H1 (cell line): ENCODE data around the gene AOAH.

Experiments
- BRCA1 ChIP-seq: IDR thresholded peaks from 2 replicates; pipeline ENCODE4 v1.6.1; 2012; ENCODE audit warnings: low read depth, low read length, improper control_type of control experiment
- EP300 ChIP-seq, 2 experiments: IDR thresholded peaks; 1 replicate in 1 of 2; 2 replicates in 1 of 2; pipeline ENCODE4 v1.6.1; 2011 to 2012; ENCODE audit warnings: low read depth in 2 of 2, low read length in 2 of 2, mild to moderate bottlenecking in 2 of 2, borderline replicate concordance in 1 of 2, inconsistent platforms in 1 of 2, moderate library complexity in 1 of 2
- GABPA ChIP-seq: IDR thresholded peaks from 2 replicates; pipeline ENCODE4 v1.6.1; 2011; ENCODE audit warnings: mild to moderate bottlenecking, low read length, moderate library complexity, borderline replicate concordance; ENCODE audit not compliant: insufficient read depth
- NRF1 ChIP-seq: IDR thresholded peaks from 2 replicates; pipeline ENCODE4 v1.6.1; 2011; ENCODE audit warnings: mild to moderate bottlenecking, low read depth, low read length, improper control_type of control experiment
- POLR2A ChIP-seq, 2 experiments: IDR thresholded peaks; 1 replicate in 1 of 2; 2 replicates in 1 of 2; pipeline ENCODE4 v1.6.1; 2011; ENCODE audit warnings: low read depth in 2 of 2, low read length in 2 of 2, mild to moderate bottlenecking in 2 of 2; ENCODE audit errors: control extremely low read depth in 1 of 2
- POLR2AphosphoS5 ChIP-seq: IDR thresholded peaks from 2 replicates; pipeline ENCODE4 v1.6.1; 2011; ENCODE audit warnings: low read depth, low read length
- RAD21 ChIP-seq, 2 experiments: IDR thresholded peaks in 1 of 2; conservative IDR thresholded peaks in 1 of 2; 2 replicates each; pipeline ENCODE4 v1.6.1; 2011; ENCODE audit warnings: low read depth in 2 of 2, low read length in 2 of 2, improper control_type of control experiment in 1 of 2, inconsistent platforms in 1 of 2, mild to moderate bottlenecking in 1 of 2, moderate library complexity in 1 of 2
- SP1 ChIP-seq: IDR thresholded peaks from 2 replicates; pipeline ENCODE4 v1.6.1; 2011; ENCODE audit warnings: low read depth, low read length
- SUZ12 ChIP-seq: fragments of 200-600 bp; sonication (generic); IDR thresholded peaks from 2 replicates; pipeline ENCODE4 v1.6.1; 2012; ENCODE audit warnings: mild to moderate bottlenecking, inconsistent platforms, low read length, moderate library complexity, mixed read lengths
- TAF1 ChIP-seq: IDR thresholded peaks from 2 replicates; pipeline ENCODE4 v1.6.1; 2011; ENCODE audit warnings: mild to moderate bottlenecking, low read depth, low read length
- YY1 ChIP-seq: IDR thresholded peaks from 2 replicates; pipeline ENCODE4 v1.6.1; 2011; ENCODE audit warnings: low read depth, mild to moderate bottlenecking, low read length
- TF ChIP-seq, protein P1 (sequence below): IDR thresholded peaks from 2 replicates; pipeline ENCODE4 v1.6.1; 2012; ENCODE audit warnings: inconsistent platforms
- TF ChIP-seq, protein P2 (sequence below), 3 experiments: IDR thresholded peaks; 1 replicate in 2 of 3; 2 replicates in 1 of 3; pipeline versions ENCODE4 v1.5.1 to v1.6.1; 2011; ENCODE audit warnings: low read length in 3 of 3, mild to moderate bottlenecking in 3 of 3, inconsistent platforms in 2 of 3, low read depth in 1 of 3, moderate library complexity in 1 of 3; ENCODE audit not compliant: insufficient read depth in 1 of 3; ENCODE audit errors: control extremely low read depth in 1 of 3

DNA sequence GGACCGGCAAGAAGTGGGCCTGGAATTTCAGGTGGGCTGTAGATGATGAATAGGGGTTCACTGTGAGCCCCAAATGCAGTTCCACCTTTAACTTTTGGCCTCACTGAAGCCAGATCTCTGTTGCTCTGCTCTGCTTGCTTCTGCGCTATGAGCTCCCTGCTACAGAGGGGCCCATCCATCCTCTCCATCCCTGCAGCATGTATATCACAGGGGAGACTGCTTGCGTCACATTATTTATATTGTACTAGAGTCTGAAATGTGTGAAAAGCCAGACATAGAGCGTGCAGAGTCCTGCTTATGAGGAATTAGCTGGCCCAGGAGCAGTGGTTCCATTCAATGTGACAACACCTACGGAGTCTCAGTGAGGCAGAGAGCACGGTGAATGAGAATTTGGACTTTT, 69.9 kb downstream of the AOAH start:
- TF ChIP-seq, protein P1, sequence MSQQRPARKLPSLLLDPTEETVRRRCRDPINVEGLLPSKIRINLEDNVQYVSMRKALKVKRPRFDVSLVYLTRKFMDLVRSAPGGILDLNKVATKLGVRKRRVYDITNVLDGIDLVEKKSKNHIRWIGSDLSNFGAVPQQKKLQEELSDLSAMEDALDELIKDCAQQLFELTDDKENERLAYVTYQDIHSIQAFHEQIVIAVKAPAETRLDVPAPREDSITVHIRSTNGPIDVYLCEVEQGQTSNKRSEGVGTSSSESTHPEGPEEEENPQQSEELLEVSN: no peak
- no peak for TF ChIP-seq POLR2AphosphoS5
- no peak for TF ChIP-seq NRF1
- TF ChIP-seq EP300 (IDR thresholded peaks at IDR 0.05; ENCODE audit: borderline replicate concordance in 1 of 2, low read depth in 2 of 2, low read length in 2 of 2): no peak
- TF ChIP-seq, protein P2, sequence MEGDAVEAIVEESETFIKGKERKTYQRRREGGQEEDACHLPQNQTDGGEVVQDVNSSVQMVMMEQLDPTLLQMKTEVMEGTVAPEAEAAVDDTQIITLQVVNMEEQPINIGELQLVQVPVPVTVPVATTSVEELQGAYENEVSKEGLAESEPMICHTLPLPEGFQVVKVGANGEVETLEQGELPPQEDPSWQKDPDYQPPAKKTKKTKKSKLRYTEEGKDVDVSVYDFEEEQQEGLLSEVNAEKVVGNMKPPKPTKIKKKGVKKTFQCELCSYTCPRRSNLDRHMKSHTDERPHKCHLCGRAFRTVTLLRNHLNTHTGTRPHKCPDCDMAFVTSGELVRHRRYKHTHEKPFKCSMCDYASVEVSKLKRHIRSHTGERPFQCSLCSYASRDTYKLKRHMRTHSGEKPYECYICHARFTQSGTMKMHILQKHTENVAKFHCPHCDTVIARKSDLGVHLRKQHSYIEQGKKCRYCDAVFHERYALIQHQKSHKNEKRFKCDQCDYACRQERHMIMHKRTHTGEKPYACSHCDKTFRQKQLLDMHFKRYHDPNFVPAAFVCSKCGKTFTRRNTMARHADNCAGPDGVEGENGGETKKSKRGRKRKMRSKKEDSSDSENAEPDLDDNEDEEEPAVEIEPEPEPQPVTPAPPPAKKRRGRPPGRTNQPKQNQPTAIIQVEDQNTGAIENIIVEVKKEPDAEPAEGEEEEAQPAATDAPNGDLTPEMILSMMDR (IDR thresholded peaks at IDR 0.05; ENCODE audit: control extremely low read depth in 1 of 3, insufficient read depth in 1 of 3, low read depth in 1 of 3, low read length in 3 of 3): no peak
- no peak for TF ChIP-seq POLR2A (IDR thresholded peaks at IDR 0.05; ENCODE audit: control extremely low read depth in 1 of 2, low read depth in 2 of 2, low read length in 2 of 2)
- TF ChIP-seq YY1: no peak
- TF ChIP-seq GABPA: no peak
- no peak for TF ChIP-seq SUZ12
- no peak for TF ChIP-seq TAF1
- TF ChIP-seq RAD21 (IDR thresholded peaks at IDR 0.05 in 1 of 2, conservative IDR thresholded peaks at IDR 0.05 in 1 of 2; ENCODE audit: low read depth in 2 of 2, low read length in 2 of 2): no peak
- TF ChIP-seq BRCA1: no peak
- no peak for TF ChIP-seq SP1
